SIG-M5 treated with dmso at 0.1 percent for 504 hours (cell line): ENCODE data around the gene MYO5A.
A peak's percentile ranks its signal among the peaks of the same experiment; 100 is the strongest.

Source experiments
- DNase-seq: peaks from one replicate; lab custom pipeline; 2025; ENCODE audit not compliant: unreplicated experiment; lab: John Stamatoyannopoulos, UW

The MYO5A gene

DNA sequence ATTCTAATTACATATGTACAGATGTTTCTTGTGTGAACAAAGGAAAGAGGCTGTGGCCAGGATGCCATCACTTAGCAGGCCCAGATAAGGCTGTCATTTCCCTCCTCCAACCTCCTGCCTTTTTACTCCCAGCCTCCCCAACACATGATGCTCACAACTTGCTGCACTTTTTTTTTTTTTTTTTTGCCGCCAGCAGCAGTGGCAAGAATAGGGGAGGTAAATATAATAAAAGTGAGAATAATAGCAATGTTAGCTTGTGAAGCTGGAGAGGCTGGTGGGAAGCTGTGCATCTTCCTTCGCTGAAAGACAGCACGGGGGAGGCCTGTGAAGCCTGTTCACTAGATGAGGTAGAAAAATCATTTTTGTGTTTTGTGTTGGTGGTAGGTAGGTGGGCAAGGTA, 190.6 kb downstream of the MYO5A start:
- DNase-seq, result no peak

DNA sequence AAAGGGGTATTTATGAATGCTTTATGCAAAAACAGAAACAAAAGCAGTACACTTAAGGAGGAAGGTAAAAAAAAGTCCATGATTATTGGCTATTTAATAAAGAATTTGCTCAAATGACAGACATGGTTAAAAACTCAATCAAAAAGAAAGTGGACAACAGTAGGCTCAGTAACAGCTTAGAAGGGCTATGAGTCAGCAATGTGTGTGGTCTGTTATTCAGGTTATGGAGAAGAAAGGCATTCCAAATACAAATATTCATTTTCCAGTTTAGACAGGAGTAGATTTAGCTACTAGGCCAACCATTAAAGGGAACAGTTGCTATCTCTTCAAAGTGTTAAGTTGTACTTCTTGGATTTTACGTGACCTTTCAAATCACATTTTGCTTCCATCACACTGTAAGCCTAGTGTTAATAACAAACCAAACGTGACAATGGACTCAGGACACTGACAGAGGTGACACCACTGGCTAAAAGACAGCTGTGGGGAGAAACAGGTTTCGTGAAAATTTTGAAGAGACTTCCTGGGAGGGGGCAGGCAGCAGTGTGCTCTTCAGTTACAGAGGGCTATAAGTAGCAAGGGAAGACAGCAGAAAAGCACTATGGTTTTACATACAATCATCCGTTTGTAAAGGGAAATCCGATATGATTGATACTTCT, 191.4 kb downstream of the MYO5A start:
- no peak for DNase-seq

DNA sequence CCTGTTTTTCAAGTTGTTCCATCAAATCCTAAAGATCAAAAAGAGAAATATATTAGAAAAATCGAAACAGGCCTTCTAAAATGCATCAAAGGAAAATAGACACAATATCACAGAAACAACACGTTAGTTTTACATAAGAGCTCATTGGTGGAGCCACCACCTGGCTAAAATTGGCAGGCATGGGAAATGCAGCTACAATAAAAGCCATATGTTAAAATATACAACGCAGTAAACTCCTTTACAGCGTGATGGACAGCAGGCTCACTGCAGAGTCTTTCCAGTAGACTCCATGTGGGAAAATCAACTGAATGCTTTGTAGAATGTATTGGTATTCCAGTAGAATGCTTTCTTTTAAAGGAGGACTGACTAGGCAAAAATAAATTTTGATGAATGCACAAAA, 192.2 kb downstream of the MYO5A start:
- DNase-seq, result peak; percentile 10

DNA sequence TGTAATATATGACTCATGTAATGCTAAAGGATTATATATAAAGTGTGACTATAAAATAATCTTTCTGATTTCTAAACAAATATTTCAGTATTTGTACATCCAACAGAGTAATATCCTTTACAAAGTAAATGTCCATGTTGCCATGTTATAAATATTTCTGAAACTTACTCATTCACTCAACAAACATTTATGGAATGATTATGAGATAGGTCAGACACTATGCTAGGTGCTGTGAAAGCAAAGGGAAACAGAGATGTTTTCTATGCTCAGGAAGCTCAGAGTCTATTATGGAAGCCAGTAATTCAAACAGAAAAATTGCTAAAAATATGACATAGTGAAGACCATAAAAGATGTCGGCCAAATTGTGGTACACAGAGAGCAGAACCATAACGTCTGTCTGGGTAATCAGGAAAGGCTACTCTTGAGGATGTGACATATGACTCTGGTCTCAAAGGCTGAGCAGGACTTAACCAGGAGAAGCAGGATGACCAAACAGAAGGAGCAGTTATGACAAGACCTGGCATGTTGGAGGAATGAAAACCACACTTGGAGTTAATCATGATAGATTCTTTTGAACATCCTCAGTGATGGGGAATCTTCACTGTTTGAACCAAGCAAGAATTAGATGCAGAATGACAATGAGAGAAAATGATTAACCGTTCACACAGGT, 194.1 kb downstream of the MYO5A start:
- no peak for DNase-seq

GRCh38 chr15:52331490-52332240, 197.0 kb downstream of the MYO5A start:
- DNase-seq, result peak; percentile 83

DNA sequence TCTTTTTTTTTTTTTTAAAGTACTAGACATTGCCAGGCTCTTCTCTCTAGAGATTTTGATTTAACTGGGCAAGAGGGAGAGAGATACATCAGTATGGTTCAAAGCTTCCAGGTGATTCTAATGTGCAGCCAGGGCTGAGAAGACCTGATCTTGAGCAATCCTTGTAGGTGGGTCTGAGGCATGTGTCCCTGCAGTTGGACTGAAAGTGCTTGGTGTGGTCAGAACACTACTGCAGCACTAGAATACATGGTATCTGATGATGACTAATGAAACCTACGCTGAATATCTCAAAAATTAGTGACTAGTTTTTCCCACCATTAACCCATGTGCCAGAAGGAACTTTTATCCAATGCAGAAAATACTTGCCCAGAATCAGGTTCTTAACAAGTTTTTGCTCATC, 198.7 kb downstream of the MYO5A start:
- no peak for DNase-seq

GRCh38 chr15:52329150-52329549, 199.5 kb downstream of the MYO5A start:
- DNase-seq, result no peak

GRCh38 chr15:52328680-52329079, 200.0 kb downstream of the MYO5A start:
- no peak for DNase-seq

- no peak for DNase-seq
Measured at GRCh38 chr15:52326756-52327155, 201.9 kb downstream of the MYO5A start.

DNA sequence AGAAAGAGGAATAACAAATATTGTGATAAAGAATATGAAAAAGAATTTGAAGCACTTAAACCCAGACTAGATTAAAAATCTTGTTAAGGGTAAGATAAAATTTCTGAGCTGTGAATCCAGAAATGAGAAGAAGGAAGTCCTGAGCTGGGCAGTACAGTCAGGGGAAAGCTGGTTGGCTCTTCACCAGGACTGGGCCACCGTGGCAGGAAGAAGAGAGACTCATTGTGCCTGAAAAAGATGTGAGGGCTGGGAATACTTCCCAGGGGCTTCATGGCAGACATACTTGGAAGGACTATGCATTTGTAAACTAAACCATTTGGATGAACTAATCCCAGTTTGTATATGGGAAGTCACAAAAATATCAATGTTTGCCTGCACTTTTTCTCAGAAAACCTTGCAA, 204.6 kb downstream of the MYO5A start:
- no peak for DNase-seq

GRCh38 chr15:52318729-52319500, 209.8 kb downstream of the MYO5A start:
- no peak for DNase-seq

DNA sequence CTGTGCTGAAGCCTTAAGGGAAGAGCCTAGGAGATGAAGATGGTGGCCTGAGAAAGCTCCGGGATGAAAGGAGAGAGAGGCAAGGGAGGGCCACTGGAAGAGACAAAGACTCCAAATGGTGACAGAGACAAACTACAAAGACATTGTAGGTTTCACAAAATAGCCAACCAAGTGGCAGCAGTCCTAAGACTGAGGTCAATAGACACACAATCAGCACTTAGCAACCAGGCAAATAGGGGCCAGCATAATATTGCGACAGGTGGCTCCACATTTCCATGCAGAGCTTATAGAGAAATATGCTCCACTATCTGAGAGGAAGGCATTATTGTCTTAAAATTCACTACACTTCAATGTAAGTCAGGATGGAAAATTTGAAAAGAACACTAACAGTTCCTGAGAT, 211.0 kb downstream of the MYO5A start:
- no peak for DNase-seq

DNA sequence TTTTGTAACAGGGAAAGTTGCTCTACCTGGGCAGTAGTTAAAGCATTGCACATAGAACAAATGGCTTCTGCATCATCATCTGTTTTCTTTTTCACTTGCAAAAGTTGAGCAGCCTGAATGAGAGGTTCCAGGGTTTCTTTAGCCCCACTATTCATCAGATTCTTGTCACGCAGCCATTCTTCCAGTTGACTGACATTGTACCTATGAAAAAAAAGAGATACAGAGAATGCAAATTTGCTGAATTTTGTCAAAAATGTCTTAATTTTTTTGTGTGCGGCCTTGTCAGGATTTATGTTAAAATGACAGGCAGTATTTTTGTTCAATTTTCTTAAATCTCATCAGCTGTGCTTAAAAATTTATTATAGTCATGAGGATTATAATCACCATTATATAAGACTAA, 211.7 kb downstream of the MYO5A start:
- DNase-seq, result no peak

- DNase-seq, result no peak
Measured at GRCh38 chr15:52309154-52309548, 219.5 kb downstream of the MYO5A start.

DNA sequence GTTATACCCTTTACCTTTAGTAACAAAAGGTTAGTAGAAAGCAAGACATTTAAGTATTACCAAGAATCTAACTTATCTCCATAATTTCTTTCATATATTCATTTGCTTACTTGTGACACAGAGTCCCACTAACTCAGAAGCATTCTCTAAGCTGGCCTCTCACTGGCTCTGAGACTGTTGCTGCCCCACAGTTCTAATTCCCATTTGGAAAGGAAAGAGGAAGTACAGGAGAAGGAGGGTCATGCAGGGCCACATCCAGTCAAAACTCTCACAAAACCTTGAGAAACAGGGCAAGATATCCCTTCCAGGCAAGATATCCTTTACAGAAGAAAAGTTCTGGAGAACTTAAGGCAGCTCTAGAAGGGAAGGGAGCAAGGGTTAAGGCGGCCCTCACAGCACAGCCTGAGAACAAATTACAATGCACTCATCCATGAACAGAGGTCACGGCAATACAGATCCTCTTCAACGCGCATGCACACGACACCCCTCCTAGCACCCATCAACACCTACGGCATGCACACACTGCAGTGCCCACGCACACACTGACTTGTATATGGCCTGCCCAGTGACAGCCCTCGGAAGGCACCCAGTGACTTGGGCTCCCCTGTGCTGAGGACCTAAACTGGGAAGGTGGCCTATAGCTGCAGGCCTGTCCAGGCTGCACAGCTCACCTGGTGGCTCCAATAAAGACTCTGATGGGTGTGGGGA, 220.1 kb downstream of the MYO5A start:
- no peak for DNase-seq

GRCh38 chr15:52307847-52308246, 220.8 kb downstream of the MYO5A start:
- no peak for DNase-seq

DNA sequence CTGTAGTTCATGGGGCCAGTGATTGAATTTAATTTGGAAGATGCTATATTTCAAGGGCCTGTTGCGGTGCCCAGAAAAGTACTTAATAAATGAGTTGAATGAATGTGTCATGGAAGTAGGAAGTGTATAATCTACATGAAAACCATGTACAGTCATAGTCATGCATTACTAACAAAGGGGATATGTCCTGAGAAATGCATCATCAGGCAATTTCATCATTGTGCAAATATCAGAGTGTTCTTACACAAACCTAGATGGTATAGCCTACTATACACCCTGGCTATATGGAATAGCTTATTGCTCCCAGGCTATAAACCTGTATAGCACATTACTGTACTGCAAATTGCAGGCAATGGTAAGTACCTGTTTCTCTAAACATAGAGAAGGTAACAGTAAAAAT, 222.4 kb downstream of the MYO5A start:
- DNase-seq, result no peak

GRCh38 chr15:52303093-52303772, 225.4 kb downstream of the MYO5A start:
- no peak for DNase-seq

DNA sequence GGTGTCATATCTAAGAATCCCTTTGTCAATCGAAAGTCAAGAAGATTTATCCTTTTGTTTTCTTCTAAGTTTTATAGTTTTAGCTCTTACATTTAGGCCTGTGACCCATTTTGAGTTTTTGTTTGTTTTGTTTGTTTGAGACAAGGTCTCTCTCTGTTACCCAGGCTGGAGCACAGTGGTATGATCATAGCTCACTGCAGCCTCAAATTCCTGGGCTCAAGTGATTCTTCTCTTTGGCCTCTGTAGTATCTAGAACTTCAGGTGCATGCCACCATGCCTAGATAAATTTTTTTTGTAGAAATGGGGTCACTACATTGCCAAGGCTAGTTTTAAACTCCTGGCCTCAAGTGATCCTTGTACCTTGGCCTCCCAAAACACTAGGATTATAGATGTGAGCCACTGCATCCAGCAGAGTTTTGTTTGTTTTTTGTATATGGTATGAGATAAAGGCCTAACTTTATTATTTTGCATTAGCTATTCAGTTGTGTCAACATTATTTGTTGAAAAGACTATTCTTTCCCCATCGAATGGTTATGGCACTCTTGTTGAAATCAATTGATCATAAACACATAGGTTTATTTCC, 227.3 kb downstream of the MYO5A start:
- no peak for DNase-seq

DNA sequence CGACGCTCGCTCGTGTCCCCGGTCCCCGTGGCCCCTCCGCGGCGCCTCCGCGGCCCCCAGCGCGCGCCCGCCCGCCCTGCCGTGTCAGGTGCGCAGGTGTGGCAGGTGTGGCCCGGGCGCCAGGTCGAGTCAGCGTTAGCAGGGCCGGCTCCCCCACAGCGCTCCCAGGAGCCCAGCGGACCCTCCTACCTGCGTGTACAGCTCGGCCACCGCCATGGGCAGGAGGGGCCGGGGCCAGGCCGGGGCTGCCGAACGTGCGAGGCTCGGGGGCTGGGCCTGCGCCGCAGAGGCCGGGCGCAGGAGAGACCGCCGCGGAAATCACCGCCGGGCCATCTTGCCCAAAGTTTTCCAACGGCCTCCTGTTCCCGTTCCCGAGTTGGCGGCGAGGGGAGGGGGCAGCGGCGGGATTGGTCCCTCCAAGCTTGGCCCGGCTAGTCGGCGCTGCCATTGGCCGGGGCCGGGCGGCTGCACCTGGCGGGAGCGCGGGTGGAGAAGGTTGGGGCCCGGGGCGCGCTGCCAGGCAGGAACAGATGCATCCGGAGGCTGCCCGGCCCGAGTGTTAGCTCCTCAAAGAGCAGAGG, 233.2 kb downstream of the MYO5A start, which contains the start of gene MYO5C:
TSS of gene MYO5C (minus strand) at position 384 of the 581 bp plus-strand sequence. CDS start at position 216, 168 bp downstream.
- DNase-seq, result peak; percentile 33
